22Rv1 (cell line): ENCODE measurements around the gene DHX38.
"Not testable (repeated sequence)": the region's sequence is repeated elsewhere in the genome, so short reads cannot be mapped to it uniquely, and the experiment has no call there.

Source experiments
- CTCF ChIP-seq: fragments of 450-650 bp; IDR thresholded peaks from 2 replicates; pipeline ENCODE4 v1.5.1; 2017; ENCODE audit warnings: mild to moderate bottlenecking
- ZFX ChIP-seq: fragments of 450-650 bp; IDR thresholded peaks from 2 replicates; pipeline ENCODE4 v1.6.1; 2017; ENCODE audit warnings: antibody characterized with exemption, borderline replicate concordance

GRCh38 chr16:72059060-72059459 is 34.6 kb upstream of the DHX38 start:
- TF ChIP-seq CTCF, ZFX: not testable (repeated sequence)
